Hepatocyte (in vitro differentiated cells): ENCODE measurements around the gene DOCK8.

Experiments used
- EZH2 ChIP-seq: fragments of 200-600 bp; sonication (generic); IDR thresholded peaks from 2 replicates; pipeline ENCODE4 v1.6.1; 2016; ENCODE audit warnings: antibody characterized with exemption, mild to moderate bottlenecking, borderline replicate concordance
- TF ChIP-seq, protein P1 (sequence below): fragments of 200-600 bp; sonication (generic); IDR thresholded peaks from 2 replicates; pipeline ENCODE4 v1.5.1; 2016; ENCODE audit warnings: antibody characterized with exemption, mild to moderate bottlenecking; ENCODE audit not compliant: poor library complexity

- TF ChIP-seq, protein P1, sequence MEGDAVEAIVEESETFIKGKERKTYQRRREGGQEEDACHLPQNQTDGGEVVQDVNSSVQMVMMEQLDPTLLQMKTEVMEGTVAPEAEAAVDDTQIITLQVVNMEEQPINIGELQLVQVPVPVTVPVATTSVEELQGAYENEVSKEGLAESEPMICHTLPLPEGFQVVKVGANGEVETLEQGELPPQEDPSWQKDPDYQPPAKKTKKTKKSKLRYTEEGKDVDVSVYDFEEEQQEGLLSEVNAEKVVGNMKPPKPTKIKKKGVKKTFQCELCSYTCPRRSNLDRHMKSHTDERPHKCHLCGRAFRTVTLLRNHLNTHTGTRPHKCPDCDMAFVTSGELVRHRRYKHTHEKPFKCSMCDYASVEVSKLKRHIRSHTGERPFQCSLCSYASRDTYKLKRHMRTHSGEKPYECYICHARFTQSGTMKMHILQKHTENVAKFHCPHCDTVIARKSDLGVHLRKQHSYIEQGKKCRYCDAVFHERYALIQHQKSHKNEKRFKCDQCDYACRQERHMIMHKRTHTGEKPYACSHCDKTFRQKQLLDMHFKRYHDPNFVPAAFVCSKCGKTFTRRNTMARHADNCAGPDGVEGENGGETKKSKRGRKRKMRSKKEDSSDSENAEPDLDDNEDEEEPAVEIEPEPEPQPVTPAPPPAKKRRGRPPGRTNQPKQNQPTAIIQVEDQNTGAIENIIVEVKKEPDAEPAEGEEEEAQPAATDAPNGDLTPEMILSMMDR = no peak
- no peak for TF ChIP-seq EZH2
These were observed 116.5 kb downstream of the DOCK8 start for GRCh38 chr9:331197-331596.
